ENCODE measurements around the gene PDZD2. TPM values are rescaled to one million over a fixed set of nuclear protein-coding genes. Genes with fewer than 3 reads are reported as not detected.

The PDZD2 gene
- total RNA-seq, 1 donor from 2014 or later: 2.6 TPM

GRCh38 chr5:31863991-31864411, 225.1 kb downstream of the PDZD2 start:
- no peak overlapping the region for H3K4me3 ChIP-seq (ENCODE audit: low read length in 3 of 3)
- H3K36me3 ChIP-seq (ENCODE audit: control insufficient read depth in 3 of 3, insufficient read depth in 3 of 3, low read length in 3 of 3): peaks cover 0 to 5% (median 0%) of the 10 kb centered on the region in 3 donors
- no peak overlapping the region for H3K9ac ChIP-seq (ENCODE audit: low read depth in 1 of 3, low read length in 3 of 3)
- H3K9me3 ChIP-seq (ENCODE audit: control insufficient read depth in 3 of 3, low read length in 3 of 3): peaks cover 4 to 14% (median 12%) of the 10 kb centered on the region in 3 donors
- H3K27me3 ChIP-seq (ENCODE audit: control insufficient read depth in 3 of 3, insufficient read depth in 3 of 3, low read length in 3 of 3): peaks cover 0 to 3% (median 0%) of the 10 kb centered on the region in 3 donors
- H3K4me1 ChIP-seq (ENCODE audit: control insufficient read depth in 3 of 3, insufficient read depth in 3 of 3, low read length in 3 of 3): peaks cover 5 to 7% (median 6%) of the 10 kb centered on the region in 3 donors
- H3K27ac ChIP-seq (ENCODE audit: low read depth, low read length): no peak overlapping the region

- no peak overlapping the region for H3K27ac ChIP-seq (ENCODE audit: low read depth, low read length)
- no peaks in the 10 kb centered on the region for H3K27me3 ChIP-seq (ENCODE audit: control insufficient read depth in 3 of 3, insufficient read depth in 3 of 3, low read length in 3 of 3)
- no peaks in the 10 kb centered on the region for H3K36me3 ChIP-seq (ENCODE audit: control insufficient read depth in 3 of 3, insufficient read depth in 3 of 3, low read length in 3 of 3)
- no peak overlapping the region for H3K4me3 ChIP-seq (ENCODE audit: low read length in 3 of 3)
- no peaks in the 10 kb centered on the region for H3K9me3 ChIP-seq (ENCODE audit: control insufficient read depth in 3 of 3, low read length in 3 of 3)
- H3K4me1 ChIP-seq (ENCODE audit: control insufficient read depth in 3 of 3, insufficient read depth in 3 of 3, low read length in 3 of 3): peaks cover 7 to 10% (median 8%) of the 10 kb centered on the region in 3 donors
- H3K9ac ChIP-seq (ENCODE audit: low read depth in 1 of 3, low read length in 3 of 3): no peak overlapping the region
Measured at GRCh38 chr5:31866166-31866565, 227.2 kb downstream of the PDZD2 start.

DNA sequence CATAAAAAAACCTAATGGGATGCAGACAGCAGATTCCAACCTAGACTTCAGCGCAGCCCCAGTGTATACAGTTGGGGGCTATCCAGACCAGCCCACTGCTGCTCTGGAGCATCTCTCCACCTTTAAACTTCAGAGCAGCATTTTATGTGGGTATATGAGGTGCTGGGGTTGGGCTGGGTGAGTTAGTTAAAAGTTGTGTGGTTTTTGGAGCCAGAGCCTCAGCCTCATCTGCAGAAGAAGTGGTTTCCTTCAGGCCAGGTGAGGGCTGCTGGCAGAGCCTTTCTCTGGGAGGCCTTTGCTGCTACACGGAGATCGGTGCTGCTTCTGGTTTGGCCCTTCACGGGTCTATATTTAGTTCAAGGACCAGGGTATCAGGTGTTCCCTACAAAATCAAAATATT, 228.3 kb downstream of the PDZD2 start:
- H3K27ac ChIP-seq (ENCODE audit: low read depth, low read length): no peak overlapping the region
- H3K4me3 ChIP-seq (ENCODE audit: low read length in 3 of 3): no peak overlapping the region
- H3K36me3 ChIP-seq (ENCODE audit: control insufficient read depth in 3 of 3, insufficient read depth in 3 of 3, low read length in 3 of 3): no peaks in the 10 kb centered on the region
- no peaks in the 10 kb centered on the region for H3K27me3 ChIP-seq (ENCODE audit: control insufficient read depth in 3 of 3, insufficient read depth in 3 of 3, low read length in 3 of 3)
- peaks cover 4 to 10% (median 7%) of the 10 kb centered on the region in 3 donors for H3K4me1 ChIP-seq (ENCODE audit: control insufficient read depth in 3 of 3, insufficient read depth in 3 of 3, low read length in 3 of 3)
- H3K9me3 ChIP-seq (ENCODE audit: control insufficient read depth in 3 of 3, low read length in 3 of 3): no peaks in the 10 kb centered on the region
- no peak overlapping the region for H3K9ac ChIP-seq (ENCODE audit: low read depth in 1 of 3, low read length in 3 of 3)

GRCh38 chr5:31880449-31880848, 241.5 kb downstream of the PDZD2 start:
- H3K27me3 ChIP-seq (ENCODE audit: control insufficient read depth in 3 of 3, insufficient read depth in 3 of 3, low read length in 3 of 3): no peaks in the 10 kb centered on the region
- H3K36me3 ChIP-seq (ENCODE audit: control insufficient read depth in 3 of 3, insufficient read depth in 3 of 3, low read length in 3 of 3): no peaks in the 10 kb centered on the region
- no peak overlapping the region for H3K9ac ChIP-seq (ENCODE audit: low read depth in 1 of 3, low read length in 3 of 3)
- H3K9me3 ChIP-seq (ENCODE audit: control insufficient read depth in 3 of 3, low read length in 3 of 3): no peaks in the 10 kb centered on the region
- H3K27ac ChIP-seq (ENCODE audit: low read depth, low read length): no peak overlapping the region
- no peak overlapping the region for H3K4me3 ChIP-seq (ENCODE audit: low read length in 3 of 3)
- no peaks in the 10 kb centered on the region for H3K4me1 ChIP-seq (ENCODE audit: control insufficient read depth in 3 of 3, insufficient read depth in 3 of 3, low read length in 3 of 3)

DNA sequence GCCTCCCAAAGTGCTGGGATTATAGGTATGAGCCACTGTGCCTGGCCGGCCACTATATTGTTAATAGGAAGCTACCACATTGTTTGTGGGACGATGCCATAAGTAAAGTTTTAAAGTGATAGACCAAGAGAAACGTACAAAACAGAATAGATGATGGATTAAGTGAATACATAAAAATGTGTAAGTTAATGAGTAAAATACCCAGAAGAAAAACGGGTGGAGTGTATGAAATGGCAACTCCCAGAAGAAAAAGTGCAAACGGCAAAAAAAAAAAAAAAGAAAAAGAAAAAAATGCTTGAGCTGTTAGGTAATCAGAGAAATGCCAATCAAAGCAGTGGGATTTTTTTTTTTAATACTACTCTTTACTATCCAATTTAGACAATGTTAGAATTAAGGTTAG, 246.0 kb downstream of the PDZD2 start:
- Histone ChIP-seq H3K27me3 (ENCODE audit: control insufficient read depth in 3 of 3, insufficient read depth in 3 of 3, low read length in 3 of 3) (no peaks in the 10 kb centered on the region), H3K9me3 (ENCODE audit: control insufficient read depth in 3 of 3, low read length in 3 of 3) (no peaks in the 10 kb centered on the region), H3K36me3 (ENCODE audit: control insufficient read depth in 3 of 3, insufficient read depth in 3 of 3, low read length in 3 of 3) (no peaks in the 10 kb centered on the region), H3K27ac (ENCODE audit: low read depth, low read length) (no peak overlapping the region), H3K4me1 (ENCODE audit: control insufficient read depth in 3 of 3, insufficient read depth in 3 of 3, low read length in 3 of 3) (no peaks in the 10 kb centered on the region), H3K4me3 (ENCODE audit: low read length in 3 of 3) (no peak overlapping the region), H3K9ac (ENCODE audit: low read depth in 1 of 3, low read length in 3 of 3) (no peak overlapping the region)

- no peaks in the 10 kb centered on the region for H3K27me3 ChIP-seq (ENCODE audit: control insufficient read depth in 3 of 3, insufficient read depth in 3 of 3, low read length in 3 of 3)
- H3K4me1 ChIP-seq (ENCODE audit: control insufficient read depth in 3 of 3, insufficient read depth in 3 of 3, low read length in 3 of 3): peaks cover 0 to 2% (median 0%) of the 10 kb centered on the region in 3 donors
- no peaks in the 10 kb centered on the region for H3K36me3 ChIP-seq (ENCODE audit: control insufficient read depth in 3 of 3, insufficient read depth in 3 of 3, low read length in 3 of 3)
- H3K9ac ChIP-seq (ENCODE audit: low read depth in 1 of 3, low read length in 3 of 3): no peak overlapping the region
- H3K27ac ChIP-seq (ENCODE audit: low read depth, low read length): no peak overlapping the region
- no peak overlapping the region for H3K4me3 ChIP-seq (ENCODE audit: low read length in 3 of 3)
- H3K9me3 ChIP-seq (ENCODE audit: control insufficient read depth in 3 of 3, low read length in 3 of 3): no peaks in the 10 kb centered on the region
Measured at GRCh38 chr5:31886206-31886605, 247.3 kb downstream of the PDZD2 start.

DNA sequence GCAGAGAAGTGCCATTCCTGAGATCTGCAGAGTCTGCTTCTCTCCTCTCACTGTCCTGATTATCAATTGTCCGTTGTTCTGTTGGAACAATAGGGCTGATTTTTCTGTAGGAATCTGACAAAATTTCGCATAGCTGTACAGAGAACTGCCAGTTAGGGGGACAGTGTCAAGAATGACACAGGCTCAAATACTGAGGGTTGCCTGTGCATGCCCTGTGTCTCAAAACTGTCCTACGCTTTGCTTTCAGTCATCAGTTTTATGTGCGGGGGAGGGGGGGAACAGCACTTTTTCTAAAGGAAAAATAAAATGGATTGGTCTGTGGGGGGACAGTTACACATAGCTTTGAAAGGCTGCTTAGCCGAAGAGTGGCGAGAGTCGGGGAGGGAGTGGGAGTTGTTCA, 248.6 kb downstream of the PDZD2 start:
- Histone ChIP-seq H3K27me3 (ENCODE audit: control insufficient read depth in 3 of 3, insufficient read depth in 3 of 3, low read length in 3 of 3) (no peaks in the 10 kb centered on the region), H3K9me3 (ENCODE audit: control insufficient read depth in 3 of 3, low read length in 3 of 3) (no peaks in the 10 kb centered on the region), H3K4me1 (ENCODE audit: control insufficient read depth in 3 of 3, insufficient read depth in 3 of 3, low read length in 3 of 3) (peaks cover 0 to 2% (median 0%) of the 10 kb centered on the region in 3 donors), H3K4me3 (ENCODE audit: low read length in 3 of 3) (no peak overlapping the region), H3K36me3 (ENCODE audit: control insufficient read depth in 3 of 3, insufficient read depth in 3 of 3, low read length in 3 of 3) (no peaks in the 10 kb centered on the region), H3K9ac (ENCODE audit: low read depth in 1 of 3, low read length in 3 of 3) (no peak overlapping the region), H3K27ac (ENCODE audit: low read depth, low read length) (no peak overlapping the region)

DNA sequence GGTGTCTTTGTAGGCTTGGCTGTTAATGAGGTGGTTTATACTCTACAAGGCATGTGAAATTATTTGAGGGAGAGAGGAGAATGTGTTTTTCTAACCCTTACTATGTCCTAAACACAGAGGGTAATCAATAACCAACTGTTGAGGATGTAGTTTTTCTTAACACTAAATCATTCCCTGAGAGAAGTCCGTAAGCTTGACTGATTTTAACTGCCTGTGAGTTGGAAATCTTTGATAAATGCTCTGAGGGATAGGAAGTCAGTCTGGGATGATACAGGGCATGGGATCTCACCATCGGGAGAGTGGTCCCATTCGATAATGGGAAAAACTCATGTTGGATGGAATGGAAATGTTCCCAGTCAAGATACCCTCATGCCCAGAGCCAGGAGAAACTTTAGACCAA, 249.6 kb downstream of the PDZD2 start:
- H3K4me3 ChIP-seq (ENCODE audit: low read length in 3 of 3): no peak overlapping the region
- no peaks in the 10 kb centered on the region for H3K9me3 ChIP-seq (ENCODE audit: control insufficient read depth in 3 of 3, low read length in 3 of 3)
- no peaks in the 10 kb centered on the region for H3K27me3 ChIP-seq (ENCODE audit: control insufficient read depth in 3 of 3, insufficient read depth in 3 of 3, low read length in 3 of 3)
- H3K4me1 ChIP-seq (ENCODE audit: control insufficient read depth in 3 of 3, insufficient read depth in 3 of 3, low read length in 3 of 3): peaks cover 0 to 2% (median 0%) of the 10 kb centered on the region in 3 donors
- H3K27ac ChIP-seq (ENCODE audit: low read depth, low read length): no peak overlapping the region
- H3K9ac ChIP-seq (ENCODE audit: low read depth in 1 of 3, low read length in 3 of 3): no peak overlapping the region
- no peaks in the 10 kb centered on the region for H3K36me3 ChIP-seq (ENCODE audit: control insufficient read depth in 3 of 3, insufficient read depth in 3 of 3, low read length in 3 of 3)

- Histone ChIP-seq H3K4me3 (ENCODE audit: low read length in 3 of 3) (no peak overlapping the region), H3K9ac (ENCODE audit: low read depth in 1 of 3, low read length in 3 of 3) (no peak overlapping the region), H3K9me3 (ENCODE audit: control insufficient read depth in 3 of 3, low read length in 3 of 3) (no peaks in the 10 kb centered on the region), H3K27ac (ENCODE audit: low read depth, low read length) (no peak overlapping the region), H3K36me3 (ENCODE audit: control insufficient read depth in 3 of 3, insufficient read depth in 3 of 3, low read length in 3 of 3) (no peaks in the 10 kb centered on the region), H3K27me3 (ENCODE audit: control insufficient read depth in 3 of 3, insufficient read depth in 3 of 3, low read length in 3 of 3) (no peaks in the 10 kb centered on the region), H3K4me1 (ENCODE audit: control insufficient read depth in 3 of 3, insufficient read depth in 3 of 3, low read length in 3 of 3) (peaks cover 0 to 2% (median 0%) of the 10 kb centered on the region in 3 donors)
Measured at GRCh38 chr5:31889001-31889561, 250.2 kb downstream of the PDZD2 start.

DNA sequence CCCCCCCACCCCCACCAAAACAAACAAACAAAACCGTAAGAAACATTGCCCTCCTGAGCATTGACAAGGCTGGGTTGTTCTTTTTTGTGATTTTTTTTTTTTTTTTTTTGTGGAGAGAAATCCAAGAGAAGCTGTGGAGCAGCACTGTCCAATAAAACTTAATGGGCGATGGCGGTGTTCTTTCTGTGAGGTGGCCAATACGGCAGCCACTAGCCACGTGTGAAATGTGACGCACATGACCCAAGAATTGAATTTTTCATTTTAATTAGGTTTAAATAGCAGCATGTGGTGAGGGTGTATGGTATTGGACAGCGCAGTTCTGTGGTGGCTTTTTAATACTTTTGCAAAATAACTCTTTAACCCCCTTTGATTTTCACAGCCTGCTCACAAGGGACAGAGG, 251.1 kb downstream of the PDZD2 start:
- Histone ChIP-seq H3K9ac (ENCODE audit: low read depth in 1 of 3, low read length in 3 of 3) (no peak overlapping the region), H3K4me3 (ENCODE audit: low read length in 3 of 3) (no peak overlapping the region), H3K4me1 (ENCODE audit: control insufficient read depth in 3 of 3, insufficient read depth in 3 of 3, low read length in 3 of 3) (peaks cover 0 to 2% (median 0%) of the 10 kb centered on the region in 3 donors), H3K9me3 (ENCODE audit: control insufficient read depth in 3 of 3, low read length in 3 of 3) (no peaks in the 10 kb centered on the region), H3K27ac (ENCODE audit: low read depth, low read length) (no peak overlapping the region), H3K27me3 (ENCODE audit: control insufficient read depth in 3 of 3, insufficient read depth in 3 of 3, low read length in 3 of 3) (no peaks in the 10 kb centered on the region), H3K36me3 (ENCODE audit: control insufficient read depth in 3 of 3, insufficient read depth in 3 of 3, low read length in 3 of 3) (no peaks in the 10 kb centered on the region)

All from skeletal muscle tissue (tissue), 4 donors.